SK-N-DZ (cell line): ENCODE measurements around the gene GPR17.
A peak's percentile ranks its signal among the peaks of the same experiment; 100 is the strongest.

Experiments
- DNase-seq: peaks from one replicate; pipeline ENCODE4 v3.0.0-alpha.2; 2015; ENCODE audit warnings: low spot score

Gene GPR17

GRCh38 chr2:127641846-127642507, 4.0 kb upstream of the GPR17 start:
- no peak for DNase-seq

- no peak for DNase-seq
Measured at GRCh38 chr2:127642706-127643438, 3.1 kb upstream of the GPR17 start.

- DNase-seq, result no peak
Measured at GRCh38 chr2:127643439-127644065, 2.4 kb upstream of the GPR17 start.

- DNase-seq, result no peak
Measured at GRCh38 chr2:127644066-127645025, 1.6 kb upstream of the GPR17 start.

- no peak for DNase-seq
Measured at GRCh38 chr2:127645026-127645394, 943 bp upstream of the GPR17 start.

GRCh38 chr2:127646487-127647241, 711 bp downstream of the GPR17 start:
- no peak for DNase-seq

GRCh38 chr2:127647242-127648190, 1.6 kb downstream of the GPR17 start:
- no peak for DNase-seq

GRCh38 chr2:127648321-127648720, 2.4 kb downstream of the GPR17 start:
- no peak for DNase-seq

GRCh38 chr2:127649100-127649611, 3.2 kb downstream of the GPR17 start:
- DNase-seq, result no peak

GRCh38 chr2:127649684-127650040, 3.7 kb downstream of the GPR17 start:
- DNase-seq, result peak; percentile 81

GRCh38 chr2:127650041-127650784, 4.3 kb downstream of the GPR17 start:
- DNase-seq, result no peak

GRCh38 chr2:127650785-127651380, 4.9 kb downstream of the GPR17 start:
- DNase-seq, result no peak

GRCh38 chr2:127651381-127651809, 5.4 kb downstream of the GPR17 start:
- DNase-seq, result no peak

- DNase-seq, result peak; percentile 78
Measured at GRCh38 chr2:127651971-127652550, 6.1 kb downstream of the GPR17 start.

GRCh38 chr2:127652786-127653357, 6.9 kb downstream of the GPR17 start:
- no peak for DNase-seq

- no peak for DNase-seq
Measured at GRCh38 chr2:127653421-127654083, 7.6 kb downstream of the GPR17 start.
